Endothelial cell of umbilical vein (primary cell): ENCODE measurements around the gene ZNF423. TPM values are rescaled to one million over a fixed set of nuclear protein-coding genes. Genes with fewer than 3 reads are reported as not detected.

Source experiments
- BruUV-seq: library from RNA; stranded (reverse); fragments of 400-500 nt; replicated peaks from 2 replicates; lab custom pipeline; 2021; lab: Mats Ljungman, UMichigan
- CTCF ChIA-PET: fragments of 300-600, 350-600 bp; sonication (Branson Sonifier 250); formaldehyde crosslinking; loops from one replicate; lab custom pipeline; 2021; ENCODE audit warnings: antibody characterized with exemption, inconsistent platforms; lab: Charles Lee
- POLR2A ChIA-PET: fragments of 300-600, 350-600 bp; sonication (Branson Sonifier 250); formaldehyde crosslinking; loops from one replicate; lab custom pipeline; 2021; ENCODE audit warnings: antibody characterized with exemption, inconsistent platforms; lab: Charles Lee
- DNase-seq: peaks from one replicate; pipeline ENCODE4 v3.0.0-alpha.2; 2011; ENCODE audit warnings: low read depth, low spot score
- FAIRE-seq: peaks from 2 replicates; lab custom pipeline; 2011; peaks lifted over from hg19 to GRCh38; lab: Jason Lieb, UNC
- H2AFZ ChIP-seq: 2 replicates; pipeline ENCODE4 v1.6.0; 2012; ENCODE audit warnings: low read depth, low read length, control low read depth, inconsistent platforms
- H3K27ac ChIP-seq: 2 replicates; pipeline ENCODE4 v1.5.1; 2011; ENCODE audit warnings: low read depth, mild to moderate bottlenecking, control low read depth, low read length, moderate library complexity; ENCODE audit not compliant: insufficient read depth
- H3K27me3 ChIP-seq, 2 experiments: 2 replicates each; pipeline versions ENCODE4 v1.6.0 to v1.6.1; 2011; ENCODE audit warnings: low read length in 2 of 2, mixed read lengths in 1 of 2; ENCODE audit not compliant: control insufficient read depth in 2 of 2, insufficient read depth in 2 of 2
- H3K36me3 ChIP-seq, 2 experiments: 2 replicates in 1 of 2; 3 replicates in 1 of 2; pipeline ENCODE4 v1.5.1; 2011; ENCODE audit warnings: low read length in 2 of 2, mild to moderate bottlenecking in 1 of 2, moderate library complexity in 1 of 2; ENCODE audit not compliant: control insufficient read depth in 2 of 2, insufficient read depth in 2 of 2; ENCODE audit errors: extremely low read depth in 1 of 2
- H3K4me1 ChIP-seq: 3 replicates; pipeline ENCODE4 v1.5.1; 2011; ENCODE audit warnings: mild to moderate bottlenecking, low read length; ENCODE audit not compliant: control insufficient read depth, insufficient read depth; ENCODE audit errors: extremely low read depth
- H3K4me2 ChIP-seq: 2 replicates; pipeline ENCODE4 v1.6.1; 2011; ENCODE audit warnings: low read length, control low read depth, mixed read lengths; ENCODE audit not compliant: insufficient read depth
- H3K4me3 ChIP-seq, 3 experiments: fragments of 200-600 bp in 1 of 3; sonication (generic), shearing (Covaris generic) in 1 of 3; replicated peaks in 1 of 3; 2 replicates each; pipeline ENCODE4 v1.5.1; 2011 to 2016; ENCODE audit warnings: control low read depth in 3 of 3, low read length in 3 of 3, mild to moderate bottlenecking in 2 of 3, inconsistent platforms in 1 of 3, low read depth in 1 of 3, moderate library complexity in 1 of 3; ENCODE audit not compliant: insufficient read depth in 1 of 3
- H3K79me2 ChIP-seq: 2 replicates; pipeline ENCODE4 v1.6.0; 2012; ENCODE audit warnings: low read length, inconsistent platforms; ENCODE audit not compliant: control insufficient read depth, insufficient read depth
- H3K9ac ChIP-seq: replicated peaks from 2 replicates; pipeline ENCODE3; 2011; ENCODE audit warnings: low read length, control low read depth; ENCODE audit not compliant: insufficient read depth; ENCODE audit errors: extremely low read depth
- H3K9me1 ChIP-seq: replicated peaks from 3 replicates; pipeline ENCODE4 v1.6.0; 2011; ENCODE audit warnings: mild to moderate bottlenecking, low read length; ENCODE audit not compliant: control insufficient read depth, insufficient read depth; ENCODE audit errors: extremely low read depth
- H3K9me3 ChIP-seq: replicated peaks from 2 replicates; pipeline ENCODE4 v1.5.1; 2012; ENCODE audit warnings: low read length, inconsistent platforms; ENCODE audit not compliant: control insufficient read depth, insufficient read depth
- H4K20me1 ChIP-seq: replicated peaks from 2 replicates; pipeline ENCODE3; 2011; ENCODE audit warnings: mild to moderate bottlenecking, low read length; ENCODE audit not compliant: control insufficient read depth, insufficient read depth; ENCODE audit errors: extremely low read depth
- CTCF ChIP-seq, 2 donors: IDR thresholded peaks; 1 replicate in 1 of 2; 2 replicates in 1 of 2; pipeline ENCODE4 v1.5.1; 2011; ENCODE audit warnings: low read length in 2 of 2, mild to moderate bottlenecking in 2 of 2, moderate library complexity in 2 of 2, control low read depth in 1 of 2, inconsistent platforms in 1 of 2, low read depth in 1 of 2; ENCODE audit not compliant: insufficient read depth in 1 of 2; ENCODE audit errors: extremely low read depth in 1 of 2
- EZH2 ChIP-seq: IDR thresholded peaks from 2 replicates; pipeline ENCODE4 v1.6.1; 2012; ENCODE audit warnings: borderline replicate concordance, low read depth, mild to moderate bottlenecking, moderate library complexity, low read length, inconsistent platforms; ENCODE audit not compliant: severe bottlenecking
- FOS ChIP-seq: IDR thresholded peaks from 2 replicates; pipeline ENCODE4 v1.6.1; 2011; ENCODE audit warnings: mild to moderate bottlenecking, low read length, moderate library complexity, borderline replicate concordance; ENCODE audit not compliant: insufficient read depth
- GATA2 ChIP-seq: IDR thresholded peaks from 2 replicates; pipeline ENCODE4 v1.7.0; 2011; ENCODE audit warnings: low read depth, mild to moderate bottlenecking, moderate library complexity, mixed read lengths, low read length; ENCODE audit not compliant: insufficient read length, insufficient read depth
- JUN ChIP-seq: IDR thresholded peaks from 2 replicates; pipeline ENCODE4 v1.6.1; 2011; ENCODE audit warnings: borderline replicate concordance, low read depth; ENCODE audit not compliant: insufficient read length, insufficient read depth
- MAX ChIP-seq: IDR thresholded peaks from 2 replicates; pipeline ENCODE4 v1.6.1; 2011; ENCODE audit not compliant: insufficient read depth, insufficient read length
- MYC ChIP-seq: IDR thresholded peaks from one replicate; pipeline ENCODE4 v1.6.1; 2011; ENCODE audit warnings: mild to moderate bottlenecking, low read depth, low read length
- POLR2A ChIP-seq: IDR thresholded peaks from 2 replicates; pipeline ENCODE4 v1.6.1; 2012; ENCODE audit warnings: low read depth, mild to moderate bottlenecking, control low read depth, low read length
- POLR2AphosphoS5 ChIP-seq: IDR thresholded peaks from 2 replicates; pipeline ENCODE4 v1.6.1; 2012; ENCODE audit warnings: low read depth, mild to moderate bottlenecking, control low read depth, low read length, moderate library complexity; ENCODE audit not compliant: insufficient read depth
- dilution Hi-C: fragments of 300-500 bp; cut with MboI; formaldehyde crosslinking; loops from one replicate; pipeline ENCODE4 v1.15.0; 2019; ENCODE audit warnings: low sequenced_read_pairs; ENCODE audit not compliant: extremely low pct_ligation_motif_present
- intact Hi-C: fragments of 100-400 bp; cut with micrococcal nuclease; formaldehyde crosslinking; loops from one replicate; pipeline ENCODE4 v1.10.0; 2022
- polyA plus RNA-seq, 4 experiments: library from polyadenylated mRNA; depleted of rRNA in 3 of 4; stranded (reverse) in 3 of 4; unstranded in 1 of 4; fragments of >200 nt; gene quantifications; 2 replicates each; pipeline versions ENCODE4 v1.2.1 to v1.2.3, GENCODE V29; 2011 to 2012; ENCODE audit warnings: missing spikeins in 1 of 4
- total RNA-seq: library from RNA; stranded (reverse); gene quantifications from 2 replicates; pipeline ENCODE4 v1.2.3, GENCODE V29; 2021

Gene ZNF423
- total and polyA plus RNA-seq, 2 donors (not counting 3 experiments of a cell fraction or from before 2014, with no cell fraction given) = 2.2 to 8.1 TPM

- TF ChIP-seq FOS (no peak), GATA2 (no peak), POLR2AphosphoS5 (no peak), EZH2 (no peak), CTCF (IDR thresholded peaks at IDR 0.05; ENCODE audit: extremely low read depth in 1 of 2, insufficient read depth in 1 of 2, low read depth in 1 of 2, low read length in 2 of 2) (no peak), JUN (no peak), MYC (no peak), MAX (no peak), POLR2A (no peak)
- dilution Hi-C loops = no loop called here
- H3K9me1 ChIP-seq = no peaks in the 10 kb centered on the region
- intact Hi-C loops = no loop called here
- H3K9me3 ChIP-seq = no peaks in the 10 kb centered on the region
- BruUV-seq = no TSS peak
- H3K27me3 ChIP-seq = no peaks in the 10 kb centered on the region
- CTCF ChIA-PET = interaction anchor here (0.6 to 0.7 kb wide), 2 partner anchors 15 to 22 kb away, joined by 3 read pairs; no protein-coding TSS in a partner anchor
- FAIRE-seq (no peak), DNase-seq (no peak)
- no peaks in the 10 kb centered on the region for H4K20me1 ChIP-seq
- no peaks in the 10 kb centered on the region for H3K4me1 ChIP-seq
- no peak overlapping the region for H2AFZ ChIP-seq
- no peak overlapping the region for H3K9ac ChIP-seq
- H3K4me3 ChIP-seq = no peak overlapping the region
- H3K79me2 ChIP-seq = no peaks in the 10 kb centered on the region
- H3K27ac ChIP-seq = no peak overlapping the region
- H3K36me3 ChIP-seq = no peaks in the 10 kb centered on the region
- H3K4me2 ChIP-seq = no peak overlapping the region
- POLR2A ChIA-PET = no interaction called here
Observed at GRCh38 chr16:49578018-49578417, 277.9 kb downstream of the ZNF423 start.
